OCI-LY1 (cell line): ENCODE results near the gene CCT3.
A peak's percentile ranks its signal among the peaks of the same experiment; 100 is the strongest.
"Not testable (repeated sequence)": the region's sequence is repeated elsewhere in the genome, so short reads cannot be mapped to it uniquely, and the experiment has no call there.

Experiments used
- H2AFZ ChIP-seq: fragments of 200-600 bp; sonication (generic), shearing (Covaris generic); 2 replicates; pipeline ENCODE4 v1.6.0; 2014; ENCODE audit warnings: antibody characterized with exemption, mild to moderate bottlenecking, low read length
- H3F3A ChIP-seq: fragments of 200-600 bp; sonication (generic), shearing (Covaris generic); 2 replicates; pipeline ENCODE4 v1.6.0; 2014; ENCODE audit warnings: mild to moderate bottlenecking, antibody characterized with exemption, low read length, moderate library complexity; ENCODE audit not compliant: insufficient read depth
- H3K27ac ChIP-seq: fragments of 200-600 bp; sonication (generic); 2 replicates; pipeline ENCODE4 v1.5.1; 2014; ENCODE audit warnings: low read length, mixed run types, mild to moderate bottlenecking, low read depth; ENCODE audit not compliant: poor library complexity, severe bottlenecking
- H3K27me3 ChIP-seq: fragments of 200-600 bp; sonication (generic); 2 replicates; pipeline ENCODE4 v1.6.0; 2014; ENCODE audit warnings: antibody characterized with exemption, mild to moderate bottlenecking, low read length, moderate library complexity; ENCODE audit not compliant: insufficient read depth
- H3K36me3 ChIP-seq: fragments of 200-600 bp; sonication (generic); 2 replicates; pipeline ENCODE4 v1.6.1; 2014; ENCODE audit warnings: mild to moderate bottlenecking, antibody characterized with exemption, low read length, moderate library complexity, mixed read lengths; ENCODE audit not compliant: insufficient read depth
- H3K4me1 ChIP-seq: fragments of 200-600 bp; sonication (generic); 2 replicates; pipeline ENCODE4 v1.5.1; 2014; ENCODE audit warnings: mild to moderate bottlenecking, low read length, moderate library complexity; ENCODE audit not compliant: insufficient read depth, severe bottlenecking
- H3K4me2 ChIP-seq: fragments of 200-600 bp; sonication (generic), shearing (Covaris generic); 2 replicates; pipeline ENCODE4 v1.6.1; 2014; ENCODE audit warnings: low read length
- H3K4me3 ChIP-seq: fragments of 200-600 bp; sonication (generic); 2 replicates; pipeline ENCODE4 v1.5.1; 2014; ENCODE audit warnings: low read length, low read depth, mild to moderate bottlenecking, mixed read lengths; ENCODE audit not compliant: poor library complexity, severe bottlenecking
- H3K79me2 ChIP-seq: fragments of 200-600 bp; shearing (Covaris generic); 2 replicates; pipeline ENCODE4 v1.6.1; 2016; ENCODE audit warnings: mixed run types, low read length, mixed read lengths; ENCODE audit not compliant: insufficient read depth
- H3K9ac ChIP-seq: fragments of 200-600 bp; sonication (generic), shearing (Covaris generic); 2 replicates; pipeline ENCODE4 v1.6.1; 2014; ENCODE audit warnings: mild to moderate bottlenecking, low read length, mixed read lengths
- H3K9me2 ChIP-seq: fragments of 200-600 bp; sonication (generic), shearing (Covaris generic); 2 replicates; pipeline ENCODE4 v1.6.1; 2014; ENCODE audit warnings: low read depth, mild to moderate bottlenecking, low read length, mixed read lengths
- H3K9me3 ChIP-seq: fragments of 200-600 bp; shearing (Covaris generic); 2 replicates; pipeline ENCODE4 v1.6.1; 2014; ENCODE audit warnings: low read length, mixed read lengths
- H4K20me1 ChIP-seq: fragments of 200-600 bp; sonication (generic), shearing (Covaris generic); 2 replicates; pipeline ENCODE4 v1.6.0; 2016; ENCODE audit warnings: mild to moderate bottlenecking, low read length; ENCODE audit not compliant: insufficient read depth
- EZH2 ChIP-seq: fragments of 200-600 bp; sonication (generic), shearing (Covaris generic); IDR thresholded peaks from 2 replicates; pipeline ENCODE4 v1.8.0; 2017; ENCODE audit warnings: borderline replicate concordance, mixed run types, mild to moderate bottlenecking, antibody characterized with exemption, low read length, moderate library complexity, mixed read lengths
- TF ChIP-seq, protein P1 (sequence below): fragments of 200-600 bp; sonication (generic), shearing (Covaris generic); IDR thresholded peaks from 2 replicates; pipeline ENCODE4 v1.5.1; 2017; ENCODE audit warnings: mild to moderate bottlenecking, antibody characterized with exemption, low read length, moderate library complexity, mixed read lengths

Gene CCT3

DNA sequence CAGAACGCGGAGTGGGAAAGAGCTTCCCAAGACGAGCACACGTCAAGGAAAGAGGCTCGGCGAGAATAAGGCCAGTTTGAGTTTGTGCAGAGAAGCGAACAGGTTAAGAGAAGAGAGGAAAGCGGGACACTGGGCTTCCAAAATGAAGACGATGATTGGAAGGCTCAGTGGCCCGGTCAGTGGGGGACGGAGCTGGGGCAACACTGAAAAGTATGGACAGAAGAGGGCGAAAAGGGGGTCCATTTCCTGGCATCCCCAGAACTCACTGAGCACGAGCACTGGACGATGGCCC lies 258 bp downstream of the CCT3 start:
- no peaks in the 10 kb centered on the region for H3K9me3 ChIP-seq
- TF ChIP-seq EZH2: no peak
- TF ChIP-seq, protein P1, sequence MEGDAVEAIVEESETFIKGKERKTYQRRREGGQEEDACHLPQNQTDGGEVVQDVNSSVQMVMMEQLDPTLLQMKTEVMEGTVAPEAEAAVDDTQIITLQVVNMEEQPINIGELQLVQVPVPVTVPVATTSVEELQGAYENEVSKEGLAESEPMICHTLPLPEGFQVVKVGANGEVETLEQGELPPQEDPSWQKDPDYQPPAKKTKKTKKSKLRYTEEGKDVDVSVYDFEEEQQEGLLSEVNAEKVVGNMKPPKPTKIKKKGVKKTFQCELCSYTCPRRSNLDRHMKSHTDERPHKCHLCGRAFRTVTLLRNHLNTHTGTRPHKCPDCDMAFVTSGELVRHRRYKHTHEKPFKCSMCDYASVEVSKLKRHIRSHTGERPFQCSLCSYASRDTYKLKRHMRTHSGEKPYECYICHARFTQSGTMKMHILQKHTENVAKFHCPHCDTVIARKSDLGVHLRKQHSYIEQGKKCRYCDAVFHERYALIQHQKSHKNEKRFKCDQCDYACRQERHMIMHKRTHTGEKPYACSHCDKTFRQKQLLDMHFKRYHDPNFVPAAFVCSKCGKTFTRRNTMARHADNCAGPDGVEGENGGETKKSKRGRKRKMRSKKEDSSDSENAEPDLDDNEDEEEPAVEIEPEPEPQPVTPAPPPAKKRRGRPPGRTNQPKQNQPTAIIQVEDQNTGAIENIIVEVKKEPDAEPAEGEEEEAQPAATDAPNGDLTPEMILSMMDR: no peak
- no peaks in the 10 kb centered on the region for H4K20me1 ChIP-seq
- H2AFZ ChIP-seq: no peak overlapping the region
- no peaks in the 10 kb centered on the region for H3F3A ChIP-seq
- peaks cover 17% of the 10 kb centered on the region for H3K4me1 ChIP-seq
- no peaks in the 10 kb centered on the region for H3K27me3 ChIP-seq
- H3K9me2 ChIP-seq: no peaks in the 10 kb centered on the region
- H3K4me2 ChIP-seq: peak overlapping the region; percentile 93
- peak overlapping the region; percentile 61 for H3K27ac ChIP-seq
- peak overlapping the region; percentile 97 for H3K4me3 ChIP-seq
- peaks cover 47% of the 10 kb centered on the region for H3K36me3 ChIP-seq
- peaks cover 32% of the 10 kb centered on the region for H3K79me2 ChIP-seq
- peak overlapping the region; percentile 79 for H3K9ac ChIP-seq

DNA sequence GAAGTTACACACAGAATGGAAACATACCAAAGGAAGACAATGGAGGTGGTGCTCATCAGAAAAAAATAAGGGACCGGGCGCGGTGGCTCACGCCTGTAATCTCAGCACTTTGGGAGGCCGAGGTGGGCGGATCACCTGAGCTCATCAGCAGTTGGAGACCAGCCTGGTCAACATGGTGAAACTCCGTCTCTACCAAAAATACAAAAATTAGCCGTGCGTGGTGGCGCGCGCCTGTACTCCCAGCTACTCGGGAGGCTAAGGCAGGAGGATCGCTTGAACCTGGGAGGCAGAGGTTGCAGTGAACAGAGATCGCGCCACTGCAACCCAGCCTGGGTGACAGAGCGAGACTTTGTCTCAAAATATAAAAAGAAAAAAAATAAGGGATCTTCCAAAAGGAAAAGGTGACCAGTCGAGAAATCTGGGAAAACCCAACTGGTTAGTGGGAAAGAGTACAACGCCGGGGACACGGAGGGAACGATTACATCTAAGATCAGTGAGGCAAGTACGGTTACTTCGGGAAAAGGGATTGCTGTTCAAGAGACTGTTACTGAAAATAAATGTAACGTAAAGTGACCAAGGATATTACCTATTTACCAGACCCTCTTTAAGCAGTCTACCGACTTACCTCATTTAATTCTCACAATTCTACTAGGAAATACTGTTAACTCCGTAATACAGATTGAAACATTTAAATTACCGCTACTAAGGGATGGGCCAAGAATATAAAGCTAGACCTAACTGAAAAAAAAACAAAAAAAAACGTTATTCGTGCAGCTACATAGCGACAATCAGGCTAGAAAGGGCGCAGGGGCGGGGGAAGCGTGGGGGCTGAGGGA lies 822 bp downstream of the CCT3 start:
- Histone ChIP-seq H4K20me1 (no peaks in the 10 kb centered on the region), H3F3A (no peaks in the 10 kb centered on the region), H3K9me3 (no peaks in the 10 kb centered on the region), H3K36me3 (peaks cover 52% of the 10 kb centered on the region), H3K4me2 (peak overlapping the region; percentile 93), H3K4me1 (peaks cover 17% of the 10 kb centered on the region), H3K79me2 (peaks cover 32% of the 10 kb centered on the region), H3K4me3 (peak overlapping the region; percentile 97), H3K9me2 (no peaks in the 10 kb centered on the region), H3K27me3 (no peaks in the 10 kb centered on the region), H3K9ac (peak overlapping the region; percentile 79), H3K27ac (peak overlapping the region; percentile 61), H2AFZ (no peak overlapping the region)
- TF ChIP-seq, protein P1: no peak
- no peak for TF ChIP-seq EZH2

DNA sequence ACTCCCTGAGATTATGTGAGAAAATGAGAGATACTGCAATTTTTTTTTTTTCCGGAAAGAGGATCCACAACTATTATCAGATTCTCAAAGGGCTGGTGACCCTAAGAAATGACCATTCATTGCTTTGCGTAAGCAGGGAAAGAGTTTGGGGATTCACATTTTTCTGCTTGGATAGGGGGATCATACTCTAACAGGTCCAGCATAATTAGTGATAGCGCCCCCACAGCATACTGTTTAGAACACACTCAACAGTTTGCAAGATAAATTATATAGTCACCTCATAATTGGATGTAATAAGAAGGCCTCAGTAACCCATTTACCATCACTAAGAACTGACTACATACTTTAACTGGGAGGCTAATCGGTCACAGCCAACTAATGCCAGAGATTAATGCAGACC lies 1.9 kb downstream of the CCT3 start:
- no peaks in the 10 kb centered on the region for H3K27me3 ChIP-seq
- peak overlapping the region; percentile 93 for H3K4me2 ChIP-seq
- H3K9me3 ChIP-seq: no peaks in the 10 kb centered on the region
- peaks cover 32% of the 10 kb centered on the region for H3K79me2 ChIP-seq
- H3K4me3 ChIP-seq: peak overlapping the region; percentile 97
- H2AFZ ChIP-seq: no peak overlapping the region
- peak overlapping the region; percentile 79 for H3K9ac ChIP-seq
- H3K9me2 ChIP-seq: no peaks in the 10 kb centered on the region
- H3K4me1 ChIP-seq: peaks cover 17% of the 10 kb centered on the region
- peaks cover 61% of the 10 kb centered on the region for H3K36me3 ChIP-seq
- H3K27ac ChIP-seq: no peak overlapping the region
- no peaks in the 10 kb centered on the region for H4K20me1 ChIP-seq
- no peaks in the 10 kb centered on the region for H3F3A ChIP-seq
- TF ChIP-seq EZH2: no peak
- TF ChIP-seq, protein P1: peak; percentile 59

DNA sequence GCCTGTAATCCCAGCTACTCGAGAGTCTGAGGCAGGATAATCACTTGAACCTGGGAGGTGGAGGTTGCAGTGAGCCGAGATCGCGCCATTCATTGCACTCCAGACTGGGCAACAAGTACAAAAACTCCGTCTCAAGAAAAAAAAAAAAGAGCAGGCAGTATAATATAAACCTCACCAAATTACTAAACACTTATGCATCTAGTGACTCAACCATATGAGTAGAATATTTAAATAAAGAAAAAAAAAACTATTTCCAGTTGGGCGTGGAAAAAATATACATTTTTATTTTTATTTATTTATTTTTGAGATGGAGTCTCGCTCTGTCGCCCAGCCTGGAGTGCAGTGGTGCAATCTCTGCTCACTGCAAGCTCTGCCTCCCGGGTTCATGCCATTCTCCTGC lies 14.9 kb downstream of the CCT3 start:
- H3K4me2 ChIP-seq, H3K9me3 ChIP-seq, H3K9ac ChIP-seq, H3K27me3 ChIP-seq, H3K27ac ChIP-seq, H2AFZ ChIP-seq, H3K79me2 ChIP-seq, H3K9me2 ChIP-seq, H3K4me3 ChIP-seq, H3F3A ChIP-seq, H4K20me1 ChIP-seq, H3K4me1 ChIP-seq: not testable (repeated sequence)
- peaks cover 82% of the 10 kb centered on the region for H3K36me3 ChIP-seq
